Testis (tissue), 3 donors: ENCODE data around the gene NDUFA13. TPM values are rescaled to one million over a fixed set of nuclear protein-coding genes. Genes with fewer than 3 reads are reported as not detected.

Experiments used
- DNase-seq: peaks from one replicate; pipeline ENCODE4 v3.0.0-alpha.2; 2019
- H3K27ac ChIP-seq, 2 donors: fragments of 200-600 bp; sonication (generic); one replicate each; pipeline ENCODE4 v1.5.1; 2019
- H3K27me3 ChIP-seq: fragments of 200-600 bp; sonication (generic); one replicate; pipeline ENCODE4 v1.5.1; 2019
- H3K36me3 ChIP-seq: fragments of 200-600 bp; sonication (generic); one replicate; pipeline ENCODE4 v1.5.1; 2017; ENCODE audit warnings: low read depth; ENCODE audit errors: missing control alignments
- H3K4me1 ChIP-seq: fragments of 200-600 bp; sonication (generic); one replicate; pipeline ENCODE4 v1.5.1; 2019
- H3K4me3 ChIP-seq, 2 donors: fragments of 200-600 bp; sonication (generic); one replicate each; pipeline ENCODE4 v1.5.1; 2017 to 2019
- H3K9me3 ChIP-seq: fragments of 200-600 bp; sonication (generic); one replicate; pipeline ENCODE4 v1.5.1; 2017
- POLR2A ChIP-seq: fragments of 450-650 bp; IDR thresholded peaks from one replicate; pipeline ENCODE4 v1.6.1; 2017; ENCODE audit warnings: antibody characterized with exemption, mild to moderate bottlenecking, moderate library complexity
- WGBS, 2 donors: methylation state at CpG; one replicate each; pipeline ENCODE4 v1.1.5; 2018; 5-methylcytosine and 5-hydroxymethylcytosine counted together
- intact Hi-C: fragments of 100-400 bp; cut with DNase I; formaldehyde crosslinking; loops from one replicate; pipeline ENCODE4 v1.15.1; 2023; ENCODE audit warnings: low total_unique reads
- polyA plus RNA-seq: library from polyadenylated mRNA; stranded (reverse); fragments of 350-450 nt; fragmentation: Illumina TruSeq; extraction: RNeasy Lipid Tissue Mini Kit (QIAGEN cat#74804); gene quantifications from one replicate; pipeline ENCODE4 v1.2.3, GENCODE V29; 2014; ENCODE audit warnings: low read depth, low replicate concordance; ENCODE audit not compliant: insufficient read depth
- total RNA-seq, 2 donors: library from RNA; depleted of rRNA; stranded (reverse); fragments of >200 nt; gene quantifications; one replicate each; pipeline ENCODE4 v1.2.3, GENCODE V29; 2016
- TF ChIP-seq, protein P1 (sequence below), 3 experiments: fragments of 450-650 bp in 2 of 3; fragments of 200-600 bp in 1 of 3; sonication (generic) in 1 of 3; IDR thresholded peaks; one replicate each; pipeline ENCODE4 v1.5.1; 2016 to 2019; ENCODE audit warnings: antibody characterized with exemption in 3 of 3, mild to moderate bottlenecking in 2 of 3, moderate library complexity in 1 of 3

NDUFA13 gene
- total and polyA plus RNA-seq, 3 donors from 2014 or later: 210 to 283 (median 260) TPM

DNA sequence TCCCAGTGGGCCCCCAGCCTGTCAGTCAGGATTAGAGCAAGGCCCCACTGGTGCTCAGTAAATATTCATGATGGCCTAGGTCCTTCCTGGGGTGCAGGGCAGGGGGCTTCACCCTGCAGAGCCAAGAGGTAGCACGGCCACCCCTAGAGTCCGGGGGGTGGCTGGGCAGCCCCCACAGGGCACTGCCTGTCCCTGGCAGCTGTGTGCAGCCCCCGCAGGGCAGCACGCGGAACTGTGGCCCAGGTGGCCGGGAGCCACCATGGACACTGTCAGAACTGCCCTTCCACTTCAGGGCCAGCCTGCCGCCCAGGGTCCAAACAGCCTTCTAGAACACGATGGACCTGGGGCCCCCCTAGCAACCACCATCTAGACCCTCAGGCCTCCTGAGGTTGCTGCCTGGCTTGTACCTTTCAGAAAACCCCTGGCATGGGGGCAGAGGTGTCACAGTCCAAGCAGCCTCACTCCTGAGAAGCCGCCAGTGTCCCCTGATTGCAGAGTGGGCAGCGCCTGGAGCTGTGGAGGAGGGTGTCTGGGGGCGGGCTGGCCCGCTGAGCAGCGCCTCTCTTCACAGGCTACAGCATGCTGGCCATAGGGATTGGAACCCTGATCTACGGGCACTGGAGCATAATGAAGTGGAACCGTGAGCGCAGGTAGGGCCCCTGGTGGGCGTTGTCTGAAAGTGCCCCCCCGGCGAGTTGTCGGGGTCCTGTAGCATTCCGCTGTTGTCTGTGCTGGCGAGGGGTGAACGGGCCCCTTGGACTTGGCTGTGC, 9.8 kb downstream of the NDUFA13 start:
- intact Hi-C loops: no loop called here
- WGBS, 2 donors: 59 to 98% methylated on average over 7 to 12 of the region's 23 CpGs
- no peak for DNase-seq

DNA sequence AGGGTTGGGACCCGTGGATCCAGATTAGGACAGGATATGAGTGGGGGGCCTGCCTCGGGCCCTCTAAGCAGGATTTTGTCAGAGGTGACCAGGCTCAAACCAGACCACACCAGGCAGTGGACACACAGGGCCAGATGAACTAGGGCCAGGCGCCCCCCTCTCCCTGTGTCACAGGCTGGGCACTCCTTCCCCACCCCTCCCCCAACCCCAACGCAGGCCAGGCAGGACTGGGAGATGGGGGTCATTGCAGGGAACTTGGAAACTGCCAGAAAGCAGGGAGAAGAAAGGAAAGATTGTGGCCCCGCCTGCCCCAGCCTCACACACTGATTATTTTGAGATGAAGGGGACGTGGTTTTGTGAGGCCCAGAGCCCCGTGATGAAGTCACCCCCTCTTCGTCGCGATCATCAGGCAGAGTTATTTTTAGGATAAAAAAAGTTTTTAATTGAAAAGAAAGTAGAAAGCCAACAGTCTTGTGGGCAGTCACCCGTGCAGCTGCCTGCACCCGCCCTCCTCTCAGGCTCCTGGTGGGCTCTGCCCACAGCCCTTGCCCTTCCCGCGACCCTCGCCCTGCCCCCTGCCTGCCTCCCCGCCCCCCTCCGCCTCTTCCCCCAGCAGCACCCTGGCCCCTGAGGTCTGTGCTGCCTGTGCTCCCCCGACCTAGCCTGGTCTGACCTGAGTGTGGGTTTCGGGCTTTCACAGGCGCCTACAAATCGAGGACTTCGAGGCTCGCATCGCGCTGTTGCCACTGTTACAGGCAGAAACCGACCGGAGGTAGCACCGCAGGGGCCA, 10.8 kb downstream of the NDUFA13 start:
- peaks cover 14% of the 10 kb centered on the region for H3K4me1 ChIP-seq
- DNase-seq: no peak
- TF ChIP-seq POLR2A: no peak
- TF ChIP-seq, protein P1, sequence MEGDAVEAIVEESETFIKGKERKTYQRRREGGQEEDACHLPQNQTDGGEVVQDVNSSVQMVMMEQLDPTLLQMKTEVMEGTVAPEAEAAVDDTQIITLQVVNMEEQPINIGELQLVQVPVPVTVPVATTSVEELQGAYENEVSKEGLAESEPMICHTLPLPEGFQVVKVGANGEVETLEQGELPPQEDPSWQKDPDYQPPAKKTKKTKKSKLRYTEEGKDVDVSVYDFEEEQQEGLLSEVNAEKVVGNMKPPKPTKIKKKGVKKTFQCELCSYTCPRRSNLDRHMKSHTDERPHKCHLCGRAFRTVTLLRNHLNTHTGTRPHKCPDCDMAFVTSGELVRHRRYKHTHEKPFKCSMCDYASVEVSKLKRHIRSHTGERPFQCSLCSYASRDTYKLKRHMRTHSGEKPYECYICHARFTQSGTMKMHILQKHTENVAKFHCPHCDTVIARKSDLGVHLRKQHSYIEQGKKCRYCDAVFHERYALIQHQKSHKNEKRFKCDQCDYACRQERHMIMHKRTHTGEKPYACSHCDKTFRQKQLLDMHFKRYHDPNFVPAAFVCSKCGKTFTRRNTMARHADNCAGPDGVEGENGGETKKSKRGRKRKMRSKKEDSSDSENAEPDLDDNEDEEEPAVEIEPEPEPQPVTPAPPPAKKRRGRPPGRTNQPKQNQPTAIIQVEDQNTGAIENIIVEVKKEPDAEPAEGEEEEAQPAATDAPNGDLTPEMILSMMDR (IDR thresholded peaks at IDR 0.05): no peak
- no peak overlapping the region for H3K27ac ChIP-seq
- H3K27me3 ChIP-seq: no peaks in the 10 kb centered on the region
- WGBS, 2 donors: 80 to 83% methylated on average over 21 to 28 of the region's 28 CpGs
- intact Hi-C loops: no loop called here
- H3K4me3 ChIP-seq: no peak overlapping the region
- H3K9me3 ChIP-seq: no peaks in the 10 kb centered on the region
- no peaks in the 10 kb centered on the region for H3K36me3 ChIP-seq

More for the DNA sequence above, 9.8 kb downstream of the NDUFA13 start:
- Histone ChIP-seq H3K36me3 (no peaks in the 10 kb centered on the region), H3K4me1 (peaks cover 14% of the 10 kb centered on the region), H3K27ac (no peak overlapping the region), H3K4me3 (no peak overlapping the region), H3K27me3 (no peaks in the 10 kb centered on the region), H3K9me3 (no peaks in the 10 kb centered on the region)
- TF ChIP-seq, protein P1 (IDR thresholded peaks at IDR 0.05): no peak
- TF ChIP-seq POLR2A: no peak

DNA sequence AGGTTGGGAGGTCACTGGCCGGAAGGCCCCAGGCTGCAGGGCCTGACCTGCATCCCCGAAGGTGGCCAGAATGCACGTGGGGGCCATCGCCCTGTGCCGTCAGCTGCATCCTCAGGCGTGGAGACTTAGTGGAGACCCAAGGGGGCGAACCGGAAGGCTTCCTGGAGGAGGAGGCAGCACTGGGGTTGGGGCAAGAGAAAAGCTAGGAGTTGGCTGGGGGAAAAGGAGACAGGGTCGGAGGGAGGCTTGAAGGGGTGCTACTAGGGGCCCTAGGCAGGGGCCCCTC, 11.3 kb downstream of the NDUFA13 start:
- WGBS, 2 donors: 92% methylated on average over 9 of the region's 9 CpGs
- Histone ChIP-seq H3K27ac (no peak overlapping the region), H3K4me3 (no peak overlapping the region), H3K9me3 (no peaks in the 10 kb centered on the region), H3K4me1 (peaks cover 17% of the 10 kb centered on the region), H3K36me3 (no peaks in the 10 kb centered on the region), H3K27me3 (no peaks in the 10 kb centered on the region)
- DNase-seq: no peak
- TF ChIP-seq POLR2A: no peak
- TF ChIP-seq, protein P1 (IDR thresholded peaks at IDR 0.05): no peak
- intact Hi-C loops: no loop called here

DNA sequence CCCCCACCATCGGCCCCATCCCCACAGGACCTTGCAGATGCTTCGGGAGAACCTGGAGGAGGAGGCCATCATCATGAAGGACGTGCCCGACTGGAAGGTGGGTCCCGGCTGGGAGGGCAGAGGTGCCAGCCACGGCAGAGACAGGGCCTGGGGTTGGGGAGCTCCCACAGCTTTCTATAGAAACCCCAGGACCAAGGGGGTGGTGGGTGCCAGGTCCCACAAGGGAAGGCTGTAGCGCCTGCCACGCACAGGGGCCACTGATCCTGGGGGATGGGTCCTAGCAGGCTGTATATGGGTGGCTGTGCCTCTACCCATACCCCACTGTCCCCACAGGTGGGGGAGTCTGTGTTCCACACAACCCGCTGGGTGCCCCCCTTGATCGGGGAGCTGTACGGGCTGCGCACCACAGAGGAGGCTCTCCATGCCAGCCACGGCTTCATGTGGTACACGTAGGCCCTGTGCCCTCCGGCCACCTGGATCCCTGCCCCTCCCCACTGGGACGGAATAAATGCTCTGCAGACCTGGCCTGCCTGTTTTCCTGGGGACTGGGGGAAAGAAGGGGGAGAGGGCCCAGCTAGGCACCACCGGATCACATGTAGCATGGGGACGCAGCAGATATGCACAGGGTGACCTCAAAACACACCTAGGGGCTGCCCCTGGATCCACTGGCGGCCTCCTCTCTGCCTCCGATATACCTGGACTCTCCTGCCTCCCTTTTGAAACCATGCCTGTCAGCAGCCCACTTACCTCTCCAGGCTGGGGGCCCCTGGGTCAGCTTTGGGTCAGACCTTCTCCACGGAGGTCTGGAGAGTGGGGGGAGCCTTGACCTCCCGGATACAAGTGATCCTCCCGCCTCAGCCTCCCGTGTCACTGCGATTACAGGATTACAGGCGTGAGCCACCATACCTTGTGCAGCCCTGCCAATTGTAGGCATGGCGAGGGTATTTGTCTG, 11.9 kb downstream of the NDUFA13 start:
- TF ChIP-seq POLR2A: no peak
- TF ChIP-seq, protein P1 (IDR thresholded peaks at IDR 0.05): no peak
- Histone ChIP-seq H3K27me3 (no peaks in the 10 kb centered on the region), H3K4me1 (peaks cover 20% of the 10 kb centered on the region), H3K36me3 (no peaks in the 10 kb centered on the region), H3K27ac (no peak overlapping the region), H3K4me3 (peak overlapping the region in 1 of 2 donors; percentile 48), H3K9me3 (no peaks in the 10 kb centered on the region)
- intact Hi-C loops: no loop called here
- 72 to 89% methylated on average over 19 to 27 of the region's 27 CpGs for WGBS, 2 donors
- no peak for DNase-seq
